GM12878 (cell line): Measurements from ENCODE around the gene CDC42EP1. TPM values are rescaled to one million over a fixed set of nuclear protein-coding genes. Genes with fewer than 3 reads are reported as not detected.
A peak's percentile ranks its signal among the peaks of the same experiment; 100 is the strongest.

Experiments
- ATAC-seq: fragments of 200-7000 bp; cut with Tn5 transposase; 3 replicates; pipeline ENCODE4 v1.9.1; 2020; ENCODE audit warnings: mild to moderate bottlenecking, moderate library complexity
- BruUV-seq: library from RNA; stranded (reverse); fragments of 400-500 nt; replicated peaks from 2 replicates; lab custom pipeline; 2021; lab: Mats Ljungman, UMichigan
- CTCF ChIA-PET: fragments of 300-600 bp; sonication (Branson Sonifier 250); formaldehyde crosslinking; extraction: SDS; loops from one replicate; lab custom pipeline; 2021; ENCODE audit warnings: inconsistent platforms; lab: Yijun Ruan, JAX
- POLR2A ChIA-PET: fragments of 350-600 bp; formaldehyde crosslinking; extraction: SDS; loops from one replicate; lab custom pipeline; 2021; ENCODE audit warnings: inconsistent platforms; lab: Charles Lee
- RAD21 ChIA-PET: fragments of 300-600 bp; sonication (Branson Sonifier 250); formaldehyde crosslinking; loops from one replicate; lab custom pipeline; 2023; ENCODE audit warnings: antibody characterized with exemption; ENCODE audit not compliant: unreplicated experiment; lab: Charles Lee
- SMC1A ChIA-PET: fragments of 300-600 bp; sonication (Branson Sonifier 250); formaldehyde crosslinking; loops from one replicate; lab custom pipeline; 2023; ENCODE audit not compliant: unreplicated experiment, uncharacterized antibody; lab: Charles Lee
- DNase-seq: peaks from one replicate; pipeline ENCODE4 v3.0.0-alpha.2; 2011; ENCODE audit warnings: low read depth, low spot score
- FAIRE-seq: peaks from 3 replicates; lab custom pipeline; 2011; peaks lifted over from hg19 to GRCh38; lab: Jason Lieb, UNC
- H2AFZ ChIP-seq: 2 replicates; pipeline ENCODE4 v1.6.0; 2011; ENCODE audit warnings: low read depth, low read length, control low read depth; ENCODE audit not compliant: control insufficient read depth
- H3K27ac ChIP-seq: 2 replicates; pipeline ENCODE4 v1.5.1; 2011; ENCODE audit warnings: control low read depth; ENCODE audit not compliant: control insufficient read depth, insufficient read depth
- H3K27me3 ChIP-seq, 2 experiments: replicated peaks in 1 of 2; 2 replicates each; pipeline versions ENCODE4 v1.6.0 to v1.6.1; 2011; ENCODE audit warnings: low read length in 1 of 2; ENCODE audit not compliant: control insufficient read depth in 2 of 2, insufficient read depth in 2 of 2
- H3K36me3 ChIP-seq, 2 experiments: 2 replicates each; pipeline ENCODE4 v1.5.1; 2011; ENCODE audit warnings: low read length in 1 of 2; ENCODE audit not compliant: control insufficient read depth in 2 of 2, insufficient read depth in 2 of 2
- H3K4me1 ChIP-seq: 2 replicates; pipeline ENCODE4 v1.6.1; 2011; ENCODE audit warnings: mild to moderate bottlenecking, low read length, moderate library complexity, mixed read lengths; ENCODE audit not compliant: control insufficient read depth, insufficient read depth
- H3K4me2 ChIP-seq: 2 replicates; pipeline ENCODE4 v1.6.0; 2011; ENCODE audit warnings: control low read depth; ENCODE audit not compliant: control insufficient read depth, insufficient read depth
- H3K4me3 ChIP-seq: fragments of 200-600 bp; sonication (generic); 2 replicates; pipeline ENCODE4 v1.5.1; 2016
- H3K79me2 ChIP-seq: 2 replicates; pipeline ENCODE4 v1.6.0; 2011; ENCODE audit warnings: low read length; ENCODE audit not compliant: control insufficient read depth, insufficient read depth
- H3K9ac ChIP-seq: 2 replicates; pipeline ENCODE4 v1.8.0; 2011; ENCODE audit warnings: low read length, control low read depth, mixed read lengths; ENCODE audit not compliant: control insufficient read depth, insufficient read depth
- H3K9me3 ChIP-seq: replicated peaks from 3 replicates; pipeline ENCODE4 v1.5.1; 2011; ENCODE audit warnings: mild to moderate bottlenecking, low read length; ENCODE audit not compliant: control insufficient read depth, insufficient read depth
- H4K20me1 ChIP-seq: 2 replicates; pipeline ENCODE4 v1.6.0; 2011; ENCODE audit not compliant: control insufficient read depth, insufficient read depth
- BHLHE40 ChIP-seq, 2 experiments: fragments of 450-650 bp in 1 of 2; IDR thresholded peaks; 2 replicates each; pipeline ENCODE4 v1.6.1; 2011 to 2017; ENCODE audit warnings: low read depth in 2 of 2, borderline replicate concordance in 1 of 2, improper control_type of control experiment in 1 of 2, low read length in 1 of 2, mild to moderate bottlenecking in 1 of 2
- E4F1 ChIP-seq: fragments of 450-650 bp; IDR thresholded peaks from 2 replicates; pipeline ENCODE4 v1.6.1; 2018; ENCODE audit warnings: borderline replicate concordance, mild to moderate bottlenecking; ENCODE audit not compliant: partially characterized antibody
- EGR1 ChIP-seq, 2 experiments: IDR thresholded peaks; 1 replicate in 1 of 2; 2 replicates in 1 of 2; pipeline ENCODE4 v1.6.1; 2011 to 2012; ENCODE audit warnings: low read depth in 2 of 2, low read length in 2 of 2, borderline replicate concordance in 1 of 2, mild to moderate bottlenecking in 1 of 2, moderate library complexity in 1 of 2
- HCFC1 ChIP-seq: fragments of 150-350 bp; IDR thresholded peaks from 2 replicates; pipeline ENCODE4 v1.6.1; 2014; ENCODE audit warnings: low read length
- IRF3 ChIP-seq: fragments of 450-650 bp; IDR thresholded peaks from 2 replicates; pipeline ENCODE4 v1.6.1; 2014; ENCODE audit warnings: mild to moderate bottlenecking
- MEF2B ChIP-seq: fragments of 450-650 bp; IDR thresholded peaks from 2 replicates; pipeline ENCODE4 v1.6.1; 2018; ENCODE audit warnings: mild to moderate bottlenecking, moderate library complexity; ENCODE audit not compliant: partially characterized antibody, poor library complexity, severe bottlenecking
- SPI1 ChIP-seq: IDR thresholded peaks from 2 replicates; pipeline ENCODE4 v1.6.1; 2011; ENCODE audit warnings: low read depth, mild to moderate bottlenecking, low read length, moderate library complexity, borderline replicate concordance; ENCODE audit not compliant: insufficient read depth
- SUZ12 ChIP-seq: fragments of 200-600 bp; sonication (generic); IDR thresholded peaks from one replicate; pipeline ENCODE4 v1.6.1; 2018; ENCODE audit warnings: antibody characterized with exemption, mild to moderate bottlenecking; ENCODE audit not compliant: unreplicated experiment
- TCF12 ChIP-seq: IDR thresholded peaks from 2 replicates; pipeline ENCODE4 v1.6.1; 2011; ENCODE audit warnings: low read depth, mild to moderate bottlenecking, low read length
- TCF3 ChIP-seq: IDR thresholded peaks from 2 replicates; pipeline ENCODE4 v1.6.1; 2012; ENCODE audit warnings: low read depth, mild to moderate bottlenecking, low read length, borderline replicate concordance; ENCODE audit not compliant: insufficient read depth
- WGBS: methylation state at CpG from one replicate; pipeline ENCODE4 v1.1.6; 2016; ENCODE audit warnings: low lambda C conversion rate; ENCODE audit not compliant: insufficient replicate concordance, insufficient coverage; ENCODE audit errors: missing lambda C conversion rate; 5-methylcytosine and 5-hydroxymethylcytosine counted together
- in situ Hi-C: fragments of 300-500 bp; cut with MboI; formaldehyde crosslinking; loops from 9 replicates; pipeline ENCODE4 v1.14.3; 2018; ENCODE audit warnings: mixed read lengths
- intact Hi-C: fragments of 100-400 bp; cut with micrococcal nuclease; formaldehyde crosslinking; loops from one replicate; pipeline ENCODE4 v1.14.2; 2022; ENCODE audit not compliant: unreplicated experiment
- polyA plus RNA-seq, 11 experiments: library from polyadenylated mRNA; depleted of rRNA in 4 of 11; unstranded in 6 of 11; stranded (reverse) in 5 of 11; fragments of >200 nt; fragmentation: Nextera tagmentation in 4 of 11; fragmentation: Illumina TruSeq in 1 of 11; extraction: Ambion mirVana in 4 of 11; extraction: Trizol in 1 of 11; gene quantifications; 1 replicate in 1 of 11; 2 replicates in 10 of 11; pipeline versions ENCODE4 v1.2.1 to v1.2.3, GENCODE V29; 2011 to 2016; ENCODE audit warnings: inconsistent platforms in 2 of 11, missing spikeins in 2 of 11, low read depth in 1 of 11
- total RNA-seq, 4 experiments: library from RNA; depleted of rRNA in 3 of 4; stranded (reverse); fragments of >200 nt in 3 of 4; fragmentation: Illumina TruSeq in 1 of 4; extraction: Trizol in 1 of 4; gene quantifications; 2 replicates each; pipeline versions ENCODE4 v1.2.1 to v1.2.3, GENCODE V29; 2013 to 2021

Gene CDC42EP1
- total and polyA plus RNA-seq, 10 of the 15 experiments (the other 5 are each of a cell fraction or from before 2014, with no cell fraction given): 0.04 to 0.33 (median 0.09) TPM; not detected in 7

- TF ChIP-seq IRF3 (no peak), E4F1 (no peak)
These were observed 57.2 kb downstream of the CDC42EP1 start (continued) for GRCh38 chr22:37617431-37617830.

- SMC1A ChIA-PET: interaction anchor here (1.0 to 2.0 kb wide), 3 partner anchors 8 to 58 kb away, joined by 5 to 11 read pairs (median 6); partner anchors contain the start of genes GGA1 and LGALS1
- Histone ChIP-seq H2AFZ (no peak overlapping the region), H3K27me3 (no peaks in the 10 kb centered on the region), H3K79me2 (0 out of 2 replicates have a peak, but pooled peaks cover under 1% of the 10 kb centered on the region), H3K4me1 (peaks cover 6% of the 10 kb centered on the region), H3K4me3 (no peak overlapping the region), H3K4me2 (no peak overlapping the region), H4K20me1 (no peaks in the 10 kb centered on the region), H3K9me3 (no peaks in the 10 kb centered on the region), H3K9ac (no peak overlapping the region), H3K27ac (no peak overlapping the region; the same call in 1 of the 2 replicates), H3K36me3 (peaks cover 13 to 23% of the 10 kb centered on the region in 2 experiments)
- RAD21 ChIA-PET: interaction anchor here (0.5 to 1.8 kb wide), 6 partner anchors 9 to 282 kb away, joined by 3 to 10 read pairs (median 4); partner anchors contain the start of gene GGA1
- WGBS: 36% methylated on average over 14 of the region's 14 CpGs
- CTCF ChIA-PET: interaction anchor here (0.7 to 14.9 kb wide), 8 partner anchors 9 to 245 kb away, joined by 3 to 275 read pairs (median 6); partner anchors contain the start of genes GGA1, LGALS1, NOL12 and SH3BP1
- intact Hi-C loops: no loop called here
- BruUV-seq: TSS peak; percentile 64
- in situ Hi-C loops: no loop called here
- ATAC-seq: peak; percentile 60
- POLR2A ChIA-PET: interaction anchor here (0.6 to 1.2 kb wide), 6 partner anchors 9 to 771 kb away, joined by 3 to 12 read pairs (median 3); partner anchors contain the start of genes GGA1 and LGALS1
- TF ChIP-seq TCF3 (peak; percentile 78; the same call in 1 of the 2 replicates), SUZ12 (no peak), HCFC1 (no peak), BHLHE40 (IDR thresholded peaks at IDR 0.05; ENCODE audit: borderline replicate concordance in 1 of 2, low read depth in 2 of 2, low read length in 1 of 2) (peak in 1 of 2 experiments; percentile 12; a peak in 1 of 4 replicates), TCF12 (peak; percentile 87), EGR1 (IDR thresholded peaks at IDR 0.05; ENCODE audit: borderline replicate concordance in 1 of 2, low read depth in 2 of 2, low read length in 2 of 2) (peak in 1 of 2 experiments; percentile 47; a peak in 1 of 3 replicates), SPI1 (peak; percentile 42; the same call in 1 of the 2 replicates), MEF2B (peak; percentile 68)
- FAIRE-seq: no peak
- no peak for DNase-seq
These were observed 57.9 kb downstream of the CDC42EP1 start for GRCh38 chr22:37618072-37618656.
